Measurements from ENCODE around the gene OR6S1. TPM values are rescaled to one million over a fixed set of nuclear protein-coding genes. Genes with fewer than 3 reads are reported as not detected.

Gene OR6S1
- total RNA-seq, 1 donor from 2014 or later: not detected

DNA sequence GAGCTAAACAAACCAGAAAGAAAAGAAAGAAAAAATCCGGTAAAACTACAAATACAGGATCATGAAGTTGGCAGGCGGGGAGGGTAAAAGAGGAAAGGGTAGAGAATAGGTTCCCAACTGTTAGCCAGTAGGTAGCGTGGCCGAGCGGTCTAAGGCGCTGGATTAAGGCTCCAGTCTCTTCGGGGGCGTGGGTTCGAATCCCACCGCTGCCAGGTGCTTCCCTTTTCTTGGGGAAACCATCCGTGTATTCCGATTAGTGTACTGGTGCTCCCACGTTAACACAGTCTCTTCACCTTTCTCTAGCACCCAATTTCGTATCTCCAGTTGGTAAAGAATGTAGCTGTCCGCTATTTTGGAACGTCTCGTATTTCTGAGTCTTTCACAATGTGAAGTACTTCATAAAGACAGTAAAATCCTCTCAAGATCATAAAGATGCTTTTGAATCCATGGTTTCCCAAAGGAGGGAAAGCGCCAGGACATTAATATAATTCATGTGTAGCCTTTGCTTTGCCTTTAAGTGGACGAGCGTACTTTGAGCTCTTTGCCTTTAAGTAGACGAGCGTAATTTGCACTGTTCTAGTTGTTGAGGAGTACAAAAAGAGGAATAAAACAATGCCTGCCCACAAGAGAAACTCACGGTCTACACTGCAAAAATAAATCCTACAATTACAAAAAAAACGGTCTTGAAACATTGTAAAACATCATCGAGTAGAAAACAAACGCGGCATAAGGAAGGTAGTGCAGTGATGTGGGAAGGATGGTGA is 31.3 kb downstream of the OR6S1 start:
- peak overlapping the region; percentile 98 for H3K4me3 ChIP-seq
- intact Hi-C loops (cut with DNase I): loop anchor here (10.0 kb wide), 1 partner anchor 285 kb away; no protein-coding TSS in a partner anchor
- no peaks in the 10 kb centered on the region for H3K36me3 ChIP-seq
- H3K9me3 ChIP-seq: no peaks in the 10 kb centered on the region
- no peaks in the 10 kb centered on the region for H3K27me3 ChIP-seq (ENCODE audit: low read depth)
- no peak for TF ChIP-seq CTCF (IDR thresholded peaks at IDR 0.05)
- H3K27ac ChIP-seq: peak overlapping the region; percentile 70
- DNase-seq (peak; percentile 82), ATAC-seq (peak; percentile 76 to 82)
- peaks cover 21% of the 10 kb centered on the region for H3K4me1 ChIP-seq

GRCh38 chr14:20609215-20610001 is 32.1 kb downstream of the OR6S1 start:
- Histone ChIP-seq H3K27ac (peak overlapping the region; percentile 70), H3K27me3 (ENCODE audit: low read depth) (no peaks in the 10 kb centered on the region), H3K36me3 (no peaks in the 10 kb centered on the region), H3K9me3 (no peaks in the 10 kb centered on the region), H3K4me1 (peaks cover 20% of the 10 kb centered on the region), H3K4me3 (peak overlapping the region; percentile 98)
- DNase-seq (peak; percentile 64), ATAC-seq (peak; percentile 69 to 84)
- peak; percentile 89 for TF ChIP-seq CTCF (IDR thresholded peaks at IDR 0.05)
- intact Hi-C loops (cut with DNase I): loop anchor here (5.0 to 10.0 kb wide), 2 partner anchors 77 to 285 kb away; no protein-coding TSS in a partner anchor

DNA sequence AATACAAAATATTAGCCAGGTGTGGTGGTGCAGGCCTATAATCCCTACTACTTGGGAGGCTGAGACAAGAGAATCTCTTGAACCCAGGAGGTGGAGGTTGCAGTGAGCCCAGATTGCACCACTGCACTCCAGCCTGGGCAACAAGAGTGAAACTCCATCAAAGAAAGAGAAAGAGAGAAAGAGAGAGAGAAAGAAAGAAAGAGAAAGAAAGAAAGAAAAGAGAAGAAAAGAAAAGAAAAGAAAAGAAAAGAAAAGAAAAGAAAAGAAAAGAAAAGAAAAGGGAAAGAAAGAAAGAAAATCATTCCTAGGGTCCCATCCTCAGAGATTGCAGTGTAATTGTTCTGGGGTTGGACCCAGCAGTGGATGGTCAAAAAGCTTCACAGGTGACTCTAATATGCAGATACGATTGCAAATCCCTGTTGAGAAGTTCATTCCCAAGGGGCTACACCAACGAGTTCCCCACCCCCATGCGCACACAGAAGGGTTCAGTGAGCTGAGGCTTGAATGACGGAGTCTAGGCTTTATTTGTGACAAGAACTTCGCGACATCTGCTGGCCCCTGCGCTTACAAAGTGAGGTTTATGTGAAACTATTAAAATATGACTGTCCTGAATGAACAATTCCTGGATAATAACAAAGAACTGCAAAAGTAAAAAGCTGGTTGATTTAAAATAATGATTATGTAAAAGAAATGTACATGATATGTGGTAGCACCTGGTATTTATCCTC is 32.9 kb downstream of the OR6S1 start:
- DNase-seq (no peak), ATAC-seq (no peak)
- TF ChIP-seq CTCF (IDR thresholded peaks at IDR 0.05): no peak

GRCh38 chr14:20607617-20608016 is 33.9 kb downstream of the OR6S1 start:
- Histone ChIP-seq H3K27ac (no peak overlapping the region), H3K4me1 (peaks cover 5% of the 10 kb centered on the region), H3K27me3 (ENCODE audit: low read depth) (no peaks in the 10 kb centered on the region), H3K9me3 (no peaks in the 10 kb centered on the region), H3K36me3 (no peaks in the 10 kb centered on the region), H3K4me3 (no peak overlapping the region)
- no peak for DNase-seq
- intact Hi-C loops (cut with DNase I): loop anchor here (5.0 kb wide), 1 partner anchor 75 kb away; no protein-coding TSS in a partner anchor
- no peak for TF ChIP-seq CTCF (IDR thresholded peaks at IDR 0.05)
- no peak for ATAC-seq

More for the DNA sequence above, 32.9 kb downstream of the OR6S1 start:
- no peaks in the 10 kb centered on the region for H3K36me3 ChIP-seq
- H3K4me1 ChIP-seq: peaks cover 11% of the 10 kb centered on the region
- no peaks in the 10 kb centered on the region for H3K9me3 ChIP-seq
- no peak overlapping the region for H3K27ac ChIP-seq
- no peak overlapping the region for H3K4me3 ChIP-seq
- intact Hi-C loops (cut with DNase I): loop anchor here (5.0 kb wide), 1 partner anchor 76 kb away; no protein-coding TSS in a partner anchor
- no peaks in the 10 kb centered on the region for H3K27me3 ChIP-seq (ENCODE audit: low read depth)

DNA sequence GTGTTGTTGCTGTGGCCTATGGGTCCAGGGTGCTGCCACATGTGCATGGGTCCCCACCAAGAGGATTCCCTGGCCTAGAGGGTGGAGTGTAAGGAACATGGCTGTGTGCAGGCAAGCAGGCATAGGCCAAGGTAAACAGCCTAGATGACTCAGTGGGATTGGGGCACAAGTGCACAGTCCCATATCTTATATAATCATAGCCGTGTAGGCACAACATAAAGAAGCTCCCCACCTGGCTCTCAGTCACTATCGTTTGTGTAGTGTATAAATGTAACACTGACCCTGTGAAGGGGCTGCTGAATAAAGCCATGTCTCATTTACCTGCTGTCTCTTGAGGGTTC is 34.6 kb downstream of the OR6S1 start:
- intact Hi-C loops (cut with DNase I): loop anchor here (5.0 kb wide), 1 partner anchor 75 kb away; no protein-coding TSS in a partner anchor
- H3K27ac ChIP-seq: no peak overlapping the region
- no peaks in the 10 kb centered on the region for H3K27me3 ChIP-seq (ENCODE audit: low read depth)
- no peak for ATAC-seq
- peaks cover 5% of the 10 kb centered on the region for H3K4me1 ChIP-seq
- no peak for TF ChIP-seq CTCF (IDR thresholded peaks at IDR 0.05)
- DNase-seq: no peak
- H3K9me3 ChIP-seq: no peaks in the 10 kb centered on the region
- H3K36me3 ChIP-seq: no peaks in the 10 kb centered on the region
- no peak overlapping the region for H3K4me3 ChIP-seq

Measured in lower lobe of right lung (tissue), 2 donors.